HepG2 (cell line): Measurements from ENCODE around the gene RAB34.

ENCODE experiments used
- AGO2 ChIP-seq: fragments of 200-400 bp; formaldehyde crosslinking; optimal IDR thresholded peaks from 2 replicates; pipeline ENCODE3; 2017; ENCODE audit warnings: mild to moderate bottlenecking, low read depth, low read length, moderate library complexity
- HMGA1 ChIP-seq: sonication (generic); formaldehyde crosslinking; conservative IDR thresholded peaks from 2 replicates; pipeline ENCODE4 v1.4.0; 2020; ENCODE audit warnings: missing genetic modification reagents
- MAFK ChIP-seq, 2 experiments: IDR thresholded peaks in 1 of 2; conservative IDR thresholded peaks in 1 of 2; 2 replicates each; pipeline ENCODE4 v1.6.1; 2011; ENCODE audit warnings: improper control_type of control experiment in 2 of 2, low read length in 2 of 2
- PAWR ChIP-seq: sonication (generic); formaldehyde crosslinking; IDR thresholded peaks from 2 replicates; pipeline ENCODE4 v1.4.0; 2020; ENCODE audit warnings: missing genetic modification reagents, mild to moderate bottlenecking, borderline replicate concordance
- ZFP41 ChIP-seq: sonication (generic); formaldehyde crosslinking; IDR thresholded peaks from 2 replicates; pipeline ENCODE4 v1.4.0; 2020; ENCODE audit warnings: mild to moderate bottlenecking, missing genetic modification reagents, borderline replicate concordance

DNA sequence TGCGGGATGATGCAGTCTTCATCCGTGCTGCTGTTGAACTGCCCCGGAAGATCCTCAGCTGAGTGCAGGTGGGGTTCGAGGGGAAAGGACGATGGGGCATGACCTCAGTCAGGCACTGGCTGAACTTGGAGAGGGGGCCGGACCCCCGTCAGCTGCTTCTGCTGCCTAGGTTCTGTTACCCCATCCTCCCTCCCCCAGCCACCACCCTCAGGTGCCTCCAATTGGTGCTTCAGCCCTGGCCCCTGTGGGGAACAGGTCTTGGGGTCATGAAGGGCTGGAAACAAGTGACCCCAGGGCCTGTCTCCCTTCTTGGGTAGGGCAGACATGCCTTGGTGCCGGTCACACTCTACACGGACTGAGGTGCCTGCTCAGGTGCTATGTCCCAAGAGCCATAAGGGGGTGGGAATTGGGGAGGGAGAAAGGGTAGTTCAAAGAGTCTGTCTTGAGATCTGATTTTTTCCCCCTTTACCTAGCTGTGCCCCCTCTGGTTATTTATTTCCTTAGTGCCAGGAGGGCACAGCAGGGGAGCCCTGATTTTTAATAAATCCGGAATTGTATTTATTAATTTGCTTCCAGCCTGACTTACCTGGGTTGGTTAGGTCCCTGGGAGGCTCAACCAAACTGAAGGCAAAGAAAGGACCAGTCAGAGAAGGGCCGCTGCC, 32.0 kb upstream of the RAB34 start:
- TF ChIP-seq AGO2: no peak
- no peak for TF ChIP-seq ZFP41 (CRISPR knock-in tag)
- TF ChIP-seq MAFK (conservative IDR thresholded peaks at IDR 0.05 in 1 of 2, IDR thresholded peaks at IDR 0.05 in 1 of 2; ENCODE audit: low read length in 2 of 2): no peak
- no peak for TF ChIP-seq HMGA1 (CRISPR knock-in tag)
- no peak for TF ChIP-seq PAWR (CRISPR knock-in tag)
